Fibroblast of skin of right biceps (primary cell): ENCODE measurements around the gene TWF2.
"Not testable (repeated sequence)": the region's sequence is repeated elsewhere in the genome, so short reads cannot be mapped to it uniquely, and the experiment has no call there.

Experiments used
- DNase-seq: peaks from one replicate; pipeline ENCODE4 v3.0.0-alpha.2; 2013

Gene TWF2

GRCh38 chr3:52238761-52239701 is at the start of gene TWF2:
Gene TWF2 (minus strand): TSS chr3:52239158. CDS start chr3:52239016, 142 bp downstream.
- DNase-seq, result peak; percentile 81

GRCh38 chr3:52288674-52289073 is 49.7 kb upstream of the TWF2 start:
- DNase-seq, result no peak

GRCh38 chr3:52286777-52287110 is 47.8 kb upstream of the TWF2 start:
- peak; percentile 24 for DNase-seq

GRCh38 chr3:52284051-52284450 is 45.1 kb upstream of the TWF2 start:
- DNase-seq, result not testable (repeated sequence)

GRCh38 chr3:52283306-52283705 is 44.3 kb upstream of the TWF2 start:
- DNase-seq, result no peak

GRCh38 chr3:52281981-52282801 is 43.2 kb upstream of the TWF2 start:
- DNase-seq, result no peak

- peak; percentile 31 for DNase-seq
Observed at GRCh38 chr3:52280050-52280461, 41.1 kb upstream of the TWF2 start.

- no peak for DNase-seq
Observed at GRCh38 chr3:52279596-52279995, 40.6 kb upstream of the TWF2 start.

- peak; percentile 94 for DNase-seq
Observed at GRCh38 chr3:52278510-52279069, 39.6 kb upstream of the TWF2 start, which contains the start of gene WDR82. Gene WDR82 (minus strand): TSS chr3:52278649. CDS start chr3:52278361, 288 bp downstream.

- no peak for DNase-seq
Observed at GRCh38 chr3:52277972-52278509, 39.1 kb upstream of the TWF2 start.

- peak; percentile 55 for DNase-seq
Observed at GRCh38 chr3:52277071-52277964, 38.4 kb upstream of the TWF2 start.

- DNase-seq, result not testable (repeated sequence)
Observed at GRCh38 chr3:52274781-52275180, 35.8 kb upstream of the TWF2 start.

- DNase-seq, result no peak
Observed at GRCh38 chr3:52272831-52273230, 33.9 kb upstream of the TWF2 start.

- not testable (repeated sequence) for DNase-seq
Observed at GRCh38 chr3:52272172-52272571, 33.2 kb upstream of the TWF2 start.

GRCh38 chr3:52270252-52270754 is 31.3 kb upstream of the TWF2 start:
- DNase-seq, result no peak

- DNase-seq, result no peak
Observed at GRCh38 chr3:52269776-52270175, 30.8 kb upstream of the TWF2 start.

GRCh38 chr3:52268036-52268435 is 29.1 kb upstream of the TWF2 start:
- no peak for DNase-seq

GRCh38 chr3:52265387-52265786 is 26.4 kb upstream of the TWF2 start:
- DNase-seq, result no peak

- no peak for DNase-seq
Observed at GRCh38 chr3:52262447-52262846, 23.5 kb upstream of the TWF2 start.

GRCh38 chr3:52259448-52259847 is 20.5 kb upstream of the TWF2 start:
- DNase-seq, result no peak

GRCh38 chr3:52259035-52259434 is 20.1 kb upstream of the TWF2 start:
- DNase-seq, result no peak

GRCh38 chr3:52257911-52258310 is 19.0 kb upstream of the TWF2 start:
- DNase-seq, result no peak
